Astrocyte (in vitro differentiated cells and primary cell): ENCODE results near the gene GPA33. TPM values are rescaled to one million over a fixed set of nuclear protein-coding genes. Genes with fewer than 3 reads are reported as not detected.

Experiments used
- DNase-seq: peaks from one replicate; pipeline ENCODE4 v3.0.0-alpha.2; 2010; ENCODE audit warnings: low read depth
- FAIRE-seq: peaks from 2 replicates; lab custom pipeline; 2011; peaks lifted over from hg19 to GRCh38; lab: Jason Lieb, UNC
- H2AFZ ChIP-seq: 2 replicates; pipeline ENCODE4 v1.6.0; 2012; ENCODE audit warnings: low read depth, low read length, inconsistent platforms
- H3K27ac ChIP-seq: 2 replicates; pipeline ENCODE4 v1.5.1; 2011; ENCODE audit warnings: low read depth, low read length, inconsistent platforms
- H3K27me3 ChIP-seq: 2 replicates; pipeline ENCODE4 v1.6.0; 2011; ENCODE audit warnings: low read length, inconsistent platforms; ENCODE audit not compliant: insufficient read depth
- H3K36me3 ChIP-seq: 2 replicates; pipeline ENCODE4 v1.5.1; 2011; ENCODE audit warnings: low read length, inconsistent platforms; ENCODE audit not compliant: insufficient read depth
- H3K4me1 ChIP-seq: 2 replicates; pipeline ENCODE4 v1.5.1; 2011; ENCODE audit warnings: low read length, inconsistent platforms; ENCODE audit not compliant: insufficient read depth
- H3K4me2 ChIP-seq: 2 replicates; pipeline ENCODE4 v1.6.0; 2012; ENCODE audit warnings: low read length, inconsistent platforms
- H3K4me3 ChIP-seq: 2 replicates; pipeline ENCODE4 v1.5.1; 2011; ENCODE audit warnings: low read depth, mild to moderate bottlenecking, low read length, inconsistent platforms; ENCODE audit not compliant: insufficient read depth
- H3K79me2 ChIP-seq: 2 replicates; pipeline ENCODE4 v1.6.0; 2012; ENCODE audit warnings: mild to moderate bottlenecking, low read length, inconsistent platforms; ENCODE audit not compliant: insufficient read depth
- H3K9ac ChIP-seq: 2 replicates; pipeline ENCODE4 v1.6.0; 2012; ENCODE audit warnings: mild to moderate bottlenecking, low read length, inconsistent platforms
- H3K9me3 ChIP-seq: 2 replicates; pipeline ENCODE4 v1.5.1; 2012; ENCODE audit warnings: low read depth, mild to moderate bottlenecking, low read length, inconsistent platforms; ENCODE audit not compliant: insufficient read depth
- H4K20me1 ChIP-seq: 2 replicates; pipeline ENCODE4 v1.6.0; 2012; ENCODE audit warnings: low read length, inconsistent platforms; ENCODE audit not compliant: insufficient read depth
- H3K27ac Mint-ChIP-seq: one replicate; pipeline ENCODE4 v1.8.0; 2021; ENCODE audit warnings: mild to moderate bottlenecking, mixed read lengths; ENCODE audit not compliant: unreplicated experiment
- H3K27me3 Mint-ChIP-seq: one replicate; pipeline ENCODE4 v1.8.0; 2021; ENCODE audit warnings: low read depth, mixed read lengths; ENCODE audit not compliant: unreplicated experiment
- H3K36me3 Mint-ChIP-seq: one replicate; pipeline ENCODE4 v1.8.0; 2021; ENCODE audit warnings: low read depth, mixed read lengths; ENCODE audit not compliant: unreplicated experiment
- H3K4me1 Mint-ChIP-seq: one replicate; pipeline ENCODE4 v1.8.0; 2021; ENCODE audit warnings: low read depth, mixed read lengths; ENCODE audit not compliant: unreplicated experiment
- H3K4me3 Mint-ChIP-seq: one replicate; pipeline ENCODE4 v1.8.0; 2021; ENCODE audit warnings: mild to moderate bottlenecking, moderate library complexity, mixed read lengths; ENCODE audit not compliant: unreplicated experiment
- H3K9me3 Mint-ChIP-seq: one replicate; pipeline ENCODE4 v1.8.0; 2021; ENCODE audit warnings: mild to moderate bottlenecking, mixed read lengths; ENCODE audit not compliant: unreplicated experiment
- EZH2 ChIP-seq: IDR thresholded peaks from 2 replicates; pipeline ENCODE4 v1.6.1; 2012; ENCODE audit warnings: mild to moderate bottlenecking, low read length, inconsistent platforms; ENCODE audit not compliant: insufficient read depth
- total RNA-seq: library from RNA; stranded (reverse); gene quantifications from 2 replicates; pipeline ENCODE4 v1.2.1, GENCODE V29; 2021
- TF ChIP-seq, protein P1 (sequence below): IDR thresholded peaks from 2 replicates; pipeline ENCODE4 v1.5.1; 2011; ENCODE audit warnings: low read depth, mild to moderate bottlenecking, inconsistent platforms, low read length, moderate library complexity; ENCODE audit not compliant: insufficient read depth

Gene GPA33
- total RNA-seq, 1 donor from 2014 or later, result 1.2 TPM

DNA sequence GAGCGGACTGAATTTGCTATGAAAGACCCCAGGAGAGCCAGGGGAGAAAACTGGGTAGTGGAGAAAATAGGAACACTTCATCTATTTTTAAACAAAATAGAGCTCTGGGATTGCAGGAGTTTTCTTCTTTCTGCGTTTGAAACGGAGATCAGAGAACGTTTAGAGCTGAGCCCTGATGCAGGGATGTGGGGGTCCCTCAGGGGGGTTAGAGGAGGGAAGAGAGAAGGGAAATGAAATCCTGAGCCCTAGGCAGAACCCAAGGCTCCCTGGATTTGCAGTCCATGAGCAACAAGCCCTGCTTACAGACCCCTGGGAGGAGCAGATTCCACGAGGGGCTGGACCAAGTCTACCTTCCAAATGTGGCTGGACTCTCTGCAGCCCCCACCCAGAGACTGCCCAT is 25.5 kb upstream of the GPA33 start:
- no peak for FAIRE-seq
- H3K27me3 Mint-ChIP-seq, result peaks cover 13% of the 10 kb centered on the region
- Histone ChIP-seq H2AFZ (no peak overlapping the region), H3K27me3 (peaks cover 8% of the 10 kb centered on the region), H3K4me1 (no peaks in the 10 kb centered on the region), H3K9me3 (no peaks in the 10 kb centered on the region), H4K20me1 (no peaks in the 10 kb centered on the region), H3K27ac (no peak overlapping the region), H3K79me2 (no peaks in the 10 kb centered on the region), H3K9ac (no peak overlapping the region), H3K4me3 (no peak overlapping the region), H3K36me3 (no peaks in the 10 kb centered on the region), H3K4me2 (no peak overlapping the region)
- H3K9me3 Mint-ChIP-seq, result peaks cover 6% of the 10 kb centered on the region
- no peak overlapping the region for H3K4me3 Mint-ChIP-seq
- no peak for DNase-seq
- TF ChIP-seq, protein P1, sequence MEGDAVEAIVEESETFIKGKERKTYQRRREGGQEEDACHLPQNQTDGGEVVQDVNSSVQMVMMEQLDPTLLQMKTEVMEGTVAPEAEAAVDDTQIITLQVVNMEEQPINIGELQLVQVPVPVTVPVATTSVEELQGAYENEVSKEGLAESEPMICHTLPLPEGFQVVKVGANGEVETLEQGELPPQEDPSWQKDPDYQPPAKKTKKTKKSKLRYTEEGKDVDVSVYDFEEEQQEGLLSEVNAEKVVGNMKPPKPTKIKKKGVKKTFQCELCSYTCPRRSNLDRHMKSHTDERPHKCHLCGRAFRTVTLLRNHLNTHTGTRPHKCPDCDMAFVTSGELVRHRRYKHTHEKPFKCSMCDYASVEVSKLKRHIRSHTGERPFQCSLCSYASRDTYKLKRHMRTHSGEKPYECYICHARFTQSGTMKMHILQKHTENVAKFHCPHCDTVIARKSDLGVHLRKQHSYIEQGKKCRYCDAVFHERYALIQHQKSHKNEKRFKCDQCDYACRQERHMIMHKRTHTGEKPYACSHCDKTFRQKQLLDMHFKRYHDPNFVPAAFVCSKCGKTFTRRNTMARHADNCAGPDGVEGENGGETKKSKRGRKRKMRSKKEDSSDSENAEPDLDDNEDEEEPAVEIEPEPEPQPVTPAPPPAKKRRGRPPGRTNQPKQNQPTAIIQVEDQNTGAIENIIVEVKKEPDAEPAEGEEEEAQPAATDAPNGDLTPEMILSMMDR, result no peak
- TF ChIP-seq EZH2, result no peak
- peaks cover 10% of the 10 kb centered on the region for H3K36me3 Mint-ChIP-seq
- no peaks in the 10 kb centered on the region for H3K4me1 Mint-ChIP-seq
- no peak overlapping the region for H3K27ac Mint-ChIP-seq

DNA sequence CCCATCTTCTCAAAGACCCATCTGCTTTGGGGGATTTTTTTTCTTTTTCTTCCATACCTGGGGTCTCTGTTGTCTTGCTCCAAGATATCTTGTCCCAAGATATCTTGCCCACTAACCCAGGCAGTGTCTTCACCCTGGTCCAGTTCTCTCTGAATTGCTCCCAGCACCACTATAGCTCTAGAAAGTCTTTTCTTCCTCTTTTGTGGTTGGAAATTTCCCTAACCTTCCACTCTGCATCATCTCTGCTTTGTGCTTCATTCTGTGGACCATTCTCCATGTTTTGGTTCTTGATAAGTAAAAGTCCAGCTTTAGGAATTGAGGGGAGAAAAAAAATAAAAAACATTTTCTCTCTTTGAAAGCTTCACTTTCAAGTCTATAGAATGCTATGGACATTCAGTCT is 24.5 kb upstream of the GPA33 start:
- no peak overlapping the region for H3K27ac Mint-ChIP-seq
- no peak overlapping the region for H3K9ac ChIP-seq
- H3K9me3 ChIP-seq, result no peaks in the 10 kb centered on the region
- no peaks in the 10 kb centered on the region for H3K4me1 Mint-ChIP-seq
- peaks cover 12% of the 10 kb centered on the region for H3K9me3 Mint-ChIP-seq
- H3K4me3 Mint-ChIP-seq, result no peak overlapping the region
- FAIRE-seq (no peak), DNase-seq (no peak)
- H3K4me2 ChIP-seq, result no peak overlapping the region
- H3K27ac ChIP-seq, result no peak overlapping the region
- H3K36me3 ChIP-seq, result no peaks in the 10 kb centered on the region
- no peaks in the 10 kb centered on the region for H3K4me1 ChIP-seq
- H3K4me3 ChIP-seq, result no peak overlapping the region
- H3K36me3 Mint-ChIP-seq, result peaks cover 11% of the 10 kb centered on the region
- H4K20me1 ChIP-seq, result no peaks in the 10 kb centered on the region
- TF ChIP-seq, protein P1, result no peak
- no peak for TF ChIP-seq EZH2
- H2AFZ ChIP-seq, result no peak overlapping the region
- H3K27me3 ChIP-seq, result peaks cover 6% of the 10 kb centered on the region
- H3K27me3 Mint-ChIP-seq, result peaks cover 13% of the 10 kb centered on the region
- H3K79me2 ChIP-seq, result no peaks in the 10 kb centered on the region

DNA sequence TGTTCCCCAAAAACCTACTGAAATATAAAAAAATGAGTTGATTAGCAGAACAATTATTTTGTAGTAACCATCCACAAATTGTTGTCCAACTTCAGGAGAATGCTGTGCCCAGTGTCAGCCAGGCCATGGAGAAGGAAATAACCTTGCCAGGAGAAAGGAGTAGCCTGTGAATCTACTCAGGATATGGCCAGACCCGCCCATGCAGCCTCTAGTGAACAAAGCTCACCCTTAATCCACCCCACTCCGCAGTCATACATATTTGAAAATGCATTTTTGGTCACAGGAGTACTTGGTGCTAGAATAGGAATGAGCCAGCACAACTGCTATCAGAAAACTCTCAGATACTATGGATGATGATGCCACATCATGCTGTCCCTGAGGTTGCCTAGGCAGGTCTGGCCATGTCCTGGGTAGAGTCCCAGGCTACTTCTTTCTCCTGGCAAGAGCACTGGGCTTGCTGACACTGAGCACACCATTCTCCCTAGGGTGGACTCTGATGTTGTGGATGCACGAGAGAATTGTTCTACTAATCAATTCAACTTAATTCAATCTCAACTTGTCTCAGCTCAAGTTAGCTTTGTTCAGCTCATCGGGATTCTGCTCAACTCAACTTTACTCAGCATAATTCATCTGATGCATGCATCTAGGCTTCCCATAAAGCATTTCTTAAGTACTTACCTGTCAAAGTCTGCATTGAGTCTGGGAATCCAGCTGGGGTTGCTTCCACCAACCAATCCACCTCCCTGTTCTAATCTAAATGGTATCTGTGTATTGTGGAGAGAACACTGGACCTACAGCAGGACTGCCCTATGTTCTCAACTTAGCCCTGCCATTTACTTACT is 21.9 kb upstream of the GPA33 start:
- H3K9me3 ChIP-seq, result no peaks in the 10 kb centered on the region
- Mint-ChIP-seq H3K27ac (no peak overlapping the region), H3K4me3 (no peak overlapping the region), H3K4me1 (no peaks in the 10 kb centered on the region), H3K27me3 (peaks cover 12% of the 10 kb centered on the region), H3K9me3 (peaks cover 14% of the 10 kb centered on the region), H3K36me3 (peaks cover 12% of the 10 kb centered on the region)
- no peak overlapping the region for H3K4me3 ChIP-seq
- H3K27me3 ChIP-seq, result peaks cover 6% of the 10 kb centered on the region
- no peak overlapping the region for H2AFZ ChIP-seq
- TF ChIP-seq EZH2, result no peak
- TF ChIP-seq, protein P1, result no peak
- no peaks in the 10 kb centered on the region for H3K4me1 ChIP-seq
- DNase-seq (no peak), FAIRE-seq (no peak)
- H3K79me2 ChIP-seq, result no peaks in the 10 kb centered on the region
- H3K9ac ChIP-seq, result no peak overlapping the region
- no peak overlapping the region for H3K27ac ChIP-seq
- H3K36me3 ChIP-seq, result no peaks in the 10 kb centered on the region
- H3K4me2 ChIP-seq, result no peak overlapping the region
- no peaks in the 10 kb centered on the region for H4K20me1 ChIP-seq
